HTERT RPE-1 (cell line): ENCODE measurements around the gene HELZ.

Source experiments
- in situ Hi-C: fragments of 300-500 bp; cut with MboI; formaldehyde crosslinking; loops from 4 replicates; pipeline ENCODE4 v1.14.3; 2020; ENCODE audit warnings: low sequenced_read_pairs

HELZ gene

GRCh38 chr17:67035131-67036083 is 209.6 kb downstream of the HELZ start:
- in situ Hi-C loops, result no loop called here

- in situ Hi-C loops, result no loop called here
Measured at GRCh38 chr17:67033613-67034012, 211.4 kb downstream of the HELZ start.

GRCh38 chr17:67032985-67033384 is 212.0 kb downstream of the HELZ start:
- in situ Hi-C loops, result no loop called here

- in situ Hi-C loops, result no loop called here
Measured at GRCh38 chr17:67032382-67032781, 212.6 kb downstream of the HELZ start.

GRCh38 chr17:67030641-67031040 is 214.4 kb downstream of the HELZ start:
- in situ Hi-C loops, result no loop called here

GRCh38 chr17:67027031-67027628 is 217.9 kb downstream of the HELZ start:
- in situ Hi-C loops, result no loop called here

- in situ Hi-C loops, result no loop called here
Measured at GRCh38 chr17:67026341-67026740, 218.7 kb downstream of the HELZ start.

- in situ Hi-C loops, result no loop called here
Measured at GRCh38 chr17:67025216-67025792, 219.7 kb downstream of the HELZ start.

- in situ Hi-C loops, result no loop called here
Measured at GRCh38 chr17:67024736-67025135, 220.3 kb downstream of the HELZ start.

GRCh38 chr17:67022451-67022810 is 222.6 kb downstream of the HELZ start:
- in situ Hi-C loops, result no loop called here

- in situ Hi-C loops, result no loop called here
Measured at GRCh38 chr17:67021743-67022450, 223.1 kb downstream of the HELZ start.

- in situ Hi-C loops, result no loop called here
Measured at GRCh38 chr17:67021196-67021595, 223.8 kb downstream of the HELZ start.
